GM10266 (cell line): ENCODE data around the gene ULK2.
"Not testable (repeated sequence)": the region's sequence is repeated elsewhere in the genome, so short reads cannot be mapped to it uniquely, and the experiment has no call there.

Source experiments
- DNase-seq: peaks from one replicate; pipeline ENCODE4 v3.0.0; 2012; ENCODE audit errors: extremely low spot score
- CTCF ChIP-seq: IDR thresholded peaks from 2 replicates; pipeline ENCODE4 v1.5.1; 2012; ENCODE audit warnings: mild to moderate bottlenecking, low read depth; ENCODE audit not compliant: control insufficient read depth, insufficient read depth; ENCODE audit errors: missing control alignments

ULK2 gene

GRCh38 chr17:19865021-19865420 lies 2.7 kb downstream of the ULK2 start:
- DNase-seq, result no peak
- TF ChIP-seq CTCF, result no peak

- DNase-seq, result not testable (repeated sequence)
Measured at GRCh38 chr17:19860647-19861177, 7.0 kb downstream of the ULK2 start.

- no peak for DNase-seq
- no peak for TF ChIP-seq CTCF
Measured at GRCh38 chr17:19857640-19858039, 10.1 kb downstream of the ULK2 start.

GRCh38 chr17:19833914-19834313 lies 33.8 kb downstream of the ULK2 start:
- no peak for TF ChIP-seq CTCF
- no peak for DNase-seq

- TF ChIP-seq CTCF, result no peak
- no peak for DNase-seq
Measured at GRCh38 chr17:19830061-19830460, 37.7 kb downstream of the ULK2 start.

- DNase-seq, result no peak
- TF ChIP-seq CTCF, result peak; percentile 34
Measured at GRCh38 chr17:19812407-19812806, 55.3 kb downstream of the ULK2 start.

GRCh38 chr17:19805006-19805405 lies 62.7 kb downstream of the ULK2 start:
- TF ChIP-seq CTCF, result no peak
- no peak for DNase-seq

- no peak for DNase-seq
- no peak for TF ChIP-seq CTCF
Measured at GRCh38 chr17:19800571-19800970, 67.2 kb downstream of the ULK2 start.
